Uterus (tissue), 2 donors: ENCODE results near the gene GPR183.

Experiments used
- POLR2A ChIP-seq, 2 donors: fragments of 450-650 bp; IDR thresholded peaks; one replicate each; pipeline ENCODE4 v1.6.1; 2016; ENCODE audit warnings: antibody characterized with exemption in 2 of 2, mild to moderate bottlenecking in 1 of 2, moderate library complexity in 1 of 2
- TF ChIP-seq, protein P1 (sequence below), 4 experiments: fragments of 200-600 bp in 2 of 4; fragments of 450-650 bp in 2 of 4; sonication (generic) in 2 of 4; IDR thresholded peaks; one replicate each; pipeline ENCODE4 v1.5.1; 2016 to 2019; ENCODE audit warnings: antibody characterized with exemption in 4 of 4, mild to moderate bottlenecking in 2 of 4, moderate library complexity in 1 of 4

DNA sequence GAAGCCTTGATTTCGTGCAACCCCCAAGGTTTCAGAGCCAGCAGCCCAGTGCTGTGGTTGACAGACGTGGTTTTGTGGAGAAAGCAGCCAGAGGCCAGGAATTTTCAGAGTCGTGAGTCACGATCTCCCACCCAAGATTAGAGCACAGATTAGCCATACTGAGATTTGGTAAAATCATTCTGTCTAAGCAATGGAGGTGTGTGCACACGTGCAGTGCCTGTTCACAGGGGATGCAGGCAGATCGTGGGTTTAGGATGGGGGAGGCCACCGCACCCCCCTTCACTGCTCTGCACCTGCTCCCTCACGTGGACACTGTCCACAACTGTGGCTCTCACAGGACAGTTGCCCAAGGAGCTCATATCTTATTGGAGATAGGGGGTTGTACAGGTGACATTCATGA, 46.6 kb upstream of the GPR183 start:
- TF ChIP-seq, protein P1, sequence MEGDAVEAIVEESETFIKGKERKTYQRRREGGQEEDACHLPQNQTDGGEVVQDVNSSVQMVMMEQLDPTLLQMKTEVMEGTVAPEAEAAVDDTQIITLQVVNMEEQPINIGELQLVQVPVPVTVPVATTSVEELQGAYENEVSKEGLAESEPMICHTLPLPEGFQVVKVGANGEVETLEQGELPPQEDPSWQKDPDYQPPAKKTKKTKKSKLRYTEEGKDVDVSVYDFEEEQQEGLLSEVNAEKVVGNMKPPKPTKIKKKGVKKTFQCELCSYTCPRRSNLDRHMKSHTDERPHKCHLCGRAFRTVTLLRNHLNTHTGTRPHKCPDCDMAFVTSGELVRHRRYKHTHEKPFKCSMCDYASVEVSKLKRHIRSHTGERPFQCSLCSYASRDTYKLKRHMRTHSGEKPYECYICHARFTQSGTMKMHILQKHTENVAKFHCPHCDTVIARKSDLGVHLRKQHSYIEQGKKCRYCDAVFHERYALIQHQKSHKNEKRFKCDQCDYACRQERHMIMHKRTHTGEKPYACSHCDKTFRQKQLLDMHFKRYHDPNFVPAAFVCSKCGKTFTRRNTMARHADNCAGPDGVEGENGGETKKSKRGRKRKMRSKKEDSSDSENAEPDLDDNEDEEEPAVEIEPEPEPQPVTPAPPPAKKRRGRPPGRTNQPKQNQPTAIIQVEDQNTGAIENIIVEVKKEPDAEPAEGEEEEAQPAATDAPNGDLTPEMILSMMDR (IDR thresholded peaks at IDR 0.05), result no peak
- TF ChIP-seq POLR2A (IDR thresholded peaks at IDR 0.05), result no peak
